SK-N-SH (cell line): Measurements from ENCODE around the gene CFAP210. TPM values are rescaled to one million over a fixed set of nuclear protein-coding genes. Genes with fewer than 3 reads are reported as not detected.

Experiments used
- CTCF ChIA-PET: fragments of 300-600, 350-600 bp; formaldehyde crosslinking; extraction: SDS; loops from one replicate; lab custom pipeline; 2021; lab: Yijun Ruan, JAX
- POLR2A ChIA-PET: fragments of 350-600 bp; sonication (Branson Sonifier 250); formaldehyde crosslinking; extraction: SDS; loops from one replicate; lab custom pipeline; 2020; ENCODE audit warnings: antibody characterized with exemption, inconsistent platforms; lab: Yijun Ruan, JAX
- DNase-seq: peaks from one replicate; pipeline ENCODE4 v3.0.0; 2012
- H2AFZ ChIP-seq: fragments of 200-600 bp; sonication (generic); 2 replicates; pipeline ENCODE4 v1.8.1; 2016; ENCODE audit warnings: antibody characterized with exemption, mild to moderate bottlenecking, low read depth
- H3F3A ChIP-seq: fragments of 200-600 bp; sonication (generic); replicated peaks from 2 replicates; pipeline ENCODE3; 2016; ENCODE audit warnings: antibody characterized with exemption, mild to moderate bottlenecking; ENCODE audit not compliant: insufficient read depth
- H3K27ac ChIP-seq, 2 experiments: fragments of 200-500 bp in 1 of 2; fragments of 200-600 bp in 1 of 2; sonication (Bioruptor generic) in 1 of 2; sonication (generic), shearing (Covaris generic) in 1 of 2; 2 replicates each; pipeline versions ENCODE4 v1.5.1 to v1.6.1; 2014 to 2016; ENCODE audit warnings: low read depth in 2 of 2, inconsistent platforms in 1 of 2, low read length in 1 of 2, mild to moderate bottlenecking in 1 of 2, mixed read lengths in 1 of 2
- H3K27me3 ChIP-seq: fragments of 200-600 bp; sonication (generic), shearing (Covaris generic); 2 replicates; pipeline ENCODE4 v1.6.1; 2016; ENCODE audit warnings: mixed run types; ENCODE audit not compliant: insufficient read depth
- H3K36me3 ChIP-seq, 2 experiments: fragments of 200-500 bp in 1 of 2; fragments of 200-600 bp in 1 of 2; sonication (Bioruptor generic) in 1 of 2; sonication (generic) in 1 of 2; replicated peaks in 1 of 2; 2 replicates each; pipeline versions ENCODE3 to v1.5.1; 2014 to 2016; ENCODE audit warnings: low read length in 1 of 2, mild to moderate bottlenecking in 1 of 2; ENCODE audit not compliant: insufficient read depth in 2 of 2, control insufficient read depth in 1 of 2
- H3K4me1 ChIP-seq, 2 experiments: fragments of 200-500 bp in 1 of 2; fragments of 200-600 bp in 1 of 2; sonication (Bioruptor generic) in 1 of 2; sonication (generic), shearing (Covaris generic) in 1 of 2; 2 replicates each; pipeline versions ENCODE4 v1.5.1 to v1.6.1; 2014 to 2016; ENCODE audit warnings: low read depth in 1 of 2, low read length in 1 of 2, mixed run types in 1 of 2; ENCODE audit not compliant: insufficient read depth in 2 of 2, control insufficient read depth in 1 of 2
- H3K4me2 ChIP-seq: fragments of 200-600 bp; sonication (generic), shearing (Covaris generic); 2 replicates; pipeline ENCODE4 v1.6.1; 2017; ENCODE audit warnings: mixed run types
- H3K4me3 ChIP-seq, 2 experiments: fragments of 200-500 bp in 1 of 2; fragments of 200-600 bp in 1 of 2; sonication (Bioruptor generic) in 1 of 2; sonication (generic), shearing (Covaris generic) in 1 of 2; 2 replicates each; pipeline versions ENCODE4 v1.5.1 to v1.8.1; 2014 to 2016; ENCODE audit warnings: low read depth in 2 of 2, inconsistent platforms in 1 of 2, low read length in 1 of 2, mild to moderate bottlenecking in 1 of 2, mixed read lengths in 1 of 2, moderate library complexity in 1 of 2
- H3K79me2 ChIP-seq: fragments of 200-600 bp; sonication (generic); 2 replicates; pipeline ENCODE4 v1.8.1; 2017; ENCODE audit warnings: mild to moderate bottlenecking; ENCODE audit not compliant: insufficient read depth
- H3K9ac ChIP-seq: fragments of 200-600 bp; sonication (generic); 2 replicates; pipeline ENCODE4 v1.6.1; 2017; ENCODE audit warnings: mixed run types
- H3K9me2 ChIP-seq: fragments of 200-600 bp; sonication (generic); 2 replicates; pipeline ENCODE4 v1.6.1; 2017; ENCODE audit warnings: mixed run types
- H3K9me3 ChIP-seq: fragments of 200-600 bp; sonication (generic); 2 replicates; pipeline ENCODE4 v1.6.1; 2017; ENCODE audit warnings: mixed run types, mild to moderate bottlenecking, moderate library complexity
- H4K20me1 ChIP-seq: fragments of 200-600 bp; sonication (generic); 2 replicates; pipeline ENCODE4 v1.6.1; 2017; ENCODE audit warnings: mild to moderate bottlenecking, mixed run types; ENCODE audit not compliant: insufficient read depth
- CHD2 ChIP-seq: fragments of 150-350 bp; IDR thresholded peaks from 2 replicates; pipeline ENCODE4 v1.6.1; 2018; ENCODE audit warnings: low read length; ENCODE audit not compliant: partially characterized antibody
- EZH2phosphoT487 ChIP-seq: fragments of 200-600 bp; sonication (generic); IDR thresholded peaks from 2 replicates; pipeline ENCODE4 v1.6.1; 2017; ENCODE audit warnings: low read depth, mixed run types, mild to moderate bottlenecking, antibody characterized with exemption, moderate library complexity, borderline replicate concordance
- FOXM1 ChIP-seq: IDR thresholded peaks from 2 replicates; pipeline ENCODE4 v1.4.0; 2012; ENCODE audit warnings: low read depth, mild to moderate bottlenecking
- GABPA ChIP-seq: IDR thresholded peaks from 2 replicates; pipeline ENCODE4 v1.4.0; 2012; ENCODE audit warnings: low read depth, mild to moderate bottlenecking
- JUND ChIP-seq: IDR thresholded peaks from 2 replicates; pipeline ENCODE4 v1.4.0; 2012
- MEF2A ChIP-seq: IDR thresholded peaks from 2 replicates; pipeline ENCODE4 v1.4.0; 2012; ENCODE audit warnings: low read depth, borderline replicate concordance
- MXI1 ChIP-seq: IDR thresholded peaks from 2 replicates; pipeline ENCODE4 v1.6.1; 2012; ENCODE audit warnings: mild to moderate bottlenecking, low read depth, low read length, improper control_type of control experiment
- NFIC ChIP-seq: IDR thresholded peaks from 2 replicates; pipeline ENCODE4 v1.4.0; 2012; ENCODE audit warnings: borderline replicate concordance
- NRF1 ChIP-seq: IDR thresholded peaks from 2 replicates; pipeline ENCODE4 v1.6.1; 2012; ENCODE audit warnings: low read depth, mild to moderate bottlenecking, low read length
- RXRA ChIP-seq: IDR thresholded peaks from 2 replicates; pipeline ENCODE4 v1.4.0; 2012; ENCODE audit warnings: low read depth, mild to moderate bottlenecking, borderline replicate concordance
- TAF1 ChIP-seq: IDR thresholded peaks from 2 replicates; pipeline ENCODE4 v1.6.1; 2012; ENCODE audit warnings: low read depth, mild to moderate bottlenecking, low read length, moderate library complexity, borderline replicate concordance
- WGBS: methylation state at CpG from one replicate; pipeline ENCODE4 v1.1.6; 2017; ENCODE audit warnings: low lambda C conversion rate; 5-methylcytosine and 5-hydroxymethylcytosine counted together
- polyA plus RNA-seq, 3 experiments: library from polyadenylated mRNA; depleted of rRNA; stranded (reverse); fragments of >200 nt; gene quantifications; 2 replicates each; pipeline ENCODE4 v1.2.3, GENCODE V29; 2012
- TF ChIP-seq, protein P1 (sequence below): fragments of 150-350 bp; IDR thresholded peaks from 2 replicates; pipeline ENCODE4 v1.6.1; 2016; ENCODE audit warnings: mild to moderate bottlenecking, low read depth, low read length
- TF ChIP-seq, protein P2 (sequence below): IDR thresholded peaks from 2 replicates; pipeline ENCODE4 v1.4.0; 2012; ENCODE audit warnings: low read depth, borderline replicate concordance
- TF ChIP-seq, protein P3 (sequence below): IDR thresholded peaks from 2 replicates; pipeline ENCODE4 v1.6.1; 2012; ENCODE audit warnings: mild to moderate bottlenecking, low read depth, low read length, moderate library complexity

The CFAP210 gene
- polyA plus RNA-seq, 1 of the 3 experiments (the other 2 are of a cell fraction), result 0.03 TPM

DNA sequence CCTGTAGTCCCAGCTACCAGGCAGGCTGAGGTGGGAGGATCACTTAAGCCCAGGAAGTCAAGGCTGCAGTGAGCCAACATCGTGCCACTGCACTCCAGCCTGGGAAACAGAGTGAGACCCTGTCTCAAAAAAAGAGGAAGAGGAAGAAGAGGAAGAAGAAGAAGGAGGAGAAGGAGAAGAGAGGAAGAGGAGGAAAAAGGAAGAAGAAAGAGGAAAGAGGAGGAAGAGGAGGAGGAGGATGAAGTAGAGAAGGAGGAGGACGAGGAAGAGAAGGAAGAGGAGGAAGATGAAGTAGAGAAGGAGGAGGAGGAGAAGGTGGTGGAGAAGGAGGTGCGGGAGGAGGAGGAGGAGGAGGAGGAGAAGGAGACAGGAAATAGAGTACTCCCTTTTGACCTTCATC, 38.0 kb downstream of the CFAP210 start:
- Histone ChIP-seq H3K4me2 (no peak overlapping the region), H2AFZ (no peak overlapping the region), H4K20me1 (no peaks in the 10 kb centered on the region), H3K27ac (no peak overlapping the region), H3K79me2 (no peaks in the 10 kb centered on the region), H3K9me2 (no peaks in the 10 kb centered on the region), H3K9ac (no peak overlapping the region), H3K27me3 (no peaks in the 10 kb centered on the region), H3F3A (no peaks in the 10 kb centered on the region), H3K36me3 (no peaks in the 10 kb centered on the region), H3K9me3 (no peaks in the 10 kb centered on the region), H3K4me1 (no peaks in the 10 kb centered on the region), H3K4me3 (no peak overlapping the region)
- TF ChIP-seq GABPA (no peak), NFIC (no peak), CHD2 (no peak), RXRA (no peak), MXI1 (no peak), JUND (no peak), FOXM1 (no peak), EZH2phosphoT487 (no peak), TAF1 (no peak), MEF2A (no peak), NRF1 (no peak)
- TF ChIP-seq, protein P1, sequence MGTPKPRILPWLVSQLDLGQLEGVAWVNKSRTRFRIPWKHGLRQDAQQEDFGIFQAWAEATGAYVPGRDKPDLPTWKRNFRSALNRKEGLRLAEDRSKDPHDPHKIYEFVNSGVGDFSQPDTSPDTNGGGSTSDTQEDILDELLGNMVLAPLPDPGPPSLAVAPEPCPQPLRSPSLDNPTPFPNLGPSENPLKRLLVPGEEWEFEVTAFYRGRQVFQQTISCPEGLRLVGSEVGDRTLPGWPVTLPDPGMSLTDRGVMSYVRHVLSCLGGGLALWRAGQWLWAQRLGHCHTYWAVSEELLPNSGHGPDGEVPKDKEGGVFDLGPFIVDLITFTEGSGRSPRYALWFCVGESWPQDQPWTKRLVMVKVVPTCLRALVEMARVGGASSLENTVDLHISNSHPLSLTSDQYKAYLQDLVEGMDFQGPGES, result no peak
- TF ChIP-seq, protein P2, sequence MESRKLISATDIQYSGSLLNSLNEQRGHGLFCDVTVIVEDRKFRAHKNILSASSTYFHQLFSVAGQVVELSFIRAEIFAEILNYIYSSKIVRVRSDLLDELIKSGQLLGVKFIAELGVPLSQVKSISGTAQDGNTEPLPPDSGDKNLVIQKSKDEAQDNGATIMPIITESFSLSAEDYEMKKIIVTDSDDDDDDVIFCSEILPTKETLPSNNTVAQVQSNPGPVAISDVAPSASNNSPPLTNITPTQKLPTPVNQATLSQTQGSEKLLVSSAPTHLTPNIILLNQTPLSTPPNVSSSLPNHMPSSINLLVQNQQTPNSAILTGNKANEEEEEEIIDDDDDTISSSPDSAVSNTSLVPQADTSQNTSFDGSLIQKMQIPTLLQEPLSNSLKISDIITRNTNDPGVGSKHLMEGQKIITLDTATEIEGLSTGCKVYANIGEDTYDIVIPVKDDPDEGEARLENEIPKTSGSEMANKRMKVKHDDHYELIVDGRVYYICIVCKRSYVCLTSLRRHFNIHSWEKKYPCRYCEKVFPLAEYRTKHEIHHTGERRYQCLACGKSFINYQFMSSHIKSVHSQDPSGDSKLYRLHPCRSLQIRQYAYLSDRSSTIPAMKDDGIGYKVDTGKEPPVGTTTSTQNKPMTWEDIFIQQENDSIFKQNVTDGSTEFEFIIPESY, result no peak
- TF ChIP-seq, protein P3, sequence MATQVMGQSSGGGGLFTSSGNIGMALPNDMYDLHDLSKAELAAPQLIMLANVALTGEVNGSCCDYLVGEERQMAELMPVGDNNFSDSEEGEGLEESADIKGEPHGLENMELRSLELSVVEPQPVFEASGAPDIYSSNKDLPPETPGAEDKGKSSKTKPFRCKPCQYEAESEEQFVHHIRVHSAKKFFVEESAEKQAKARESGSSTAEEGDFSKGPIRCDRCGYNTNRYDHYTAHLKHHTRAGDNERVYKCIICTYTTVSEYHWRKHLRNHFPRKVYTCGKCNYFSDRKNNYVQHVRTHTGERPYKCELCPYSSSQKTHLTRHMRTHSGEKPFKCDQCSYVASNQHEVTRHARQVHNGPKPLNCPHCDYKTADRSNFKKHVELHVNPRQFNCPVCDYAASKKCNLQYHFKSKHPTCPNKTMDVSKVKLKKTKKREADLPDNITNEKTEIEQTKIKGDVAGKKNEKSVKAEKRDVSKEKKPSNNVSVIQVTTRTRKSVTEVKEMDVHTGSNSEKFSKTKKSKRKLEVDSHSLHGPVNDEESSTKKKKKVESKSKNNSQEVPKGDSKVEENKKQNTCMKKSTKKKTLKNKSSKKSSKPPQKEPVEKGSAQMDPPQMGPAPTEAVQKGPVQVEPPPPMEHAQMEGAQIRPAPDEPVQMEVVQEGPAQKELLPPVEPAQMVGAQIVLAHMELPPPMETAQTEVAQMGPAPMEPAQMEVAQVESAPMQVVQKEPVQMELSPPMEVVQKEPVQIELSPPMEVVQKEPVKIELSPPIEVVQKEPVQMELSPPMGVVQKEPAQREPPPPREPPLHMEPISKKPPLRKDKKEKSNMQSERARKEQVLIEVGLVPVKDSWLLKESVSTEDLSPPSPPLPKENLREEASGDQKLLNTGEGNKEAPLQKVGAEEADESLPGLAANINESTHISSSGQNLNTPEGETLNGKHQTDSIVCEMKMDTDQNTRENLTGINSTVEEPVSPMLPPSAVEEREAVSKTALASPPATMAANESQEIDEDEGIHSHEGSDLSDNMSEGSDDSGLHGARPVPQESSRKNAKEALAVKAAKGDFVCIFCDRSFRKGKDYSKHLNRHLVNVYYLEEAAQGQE, result no peak
- POLR2A ChIA-PET, result no interaction called here
- CTCF ChIA-PET, result interaction anchor here (1.0 kb wide), 1 partner anchor 12 kb away, joined by 3 read pairs; no protein-coding TSS in a partner anchor
- no peak for DNase-seq
- WGBS, result 52% methylated on average over 3 of the region's 3 CpGs
